GOT3 (cell line): ENCODE data around the gene CBFB.
"Not testable (repeated sequence)": the region's sequence is repeated elsewhere in the genome, so short reads cannot be mapped to it uniquely, and the experiment has no call there.

Experiments
- DNase-seq: peaks from one replicate; lab custom pipeline; 2025; ENCODE audit warnings: mixed read lengths; lab: John Stamatoyannopoulos, UW

Gene CBFB

DNA sequence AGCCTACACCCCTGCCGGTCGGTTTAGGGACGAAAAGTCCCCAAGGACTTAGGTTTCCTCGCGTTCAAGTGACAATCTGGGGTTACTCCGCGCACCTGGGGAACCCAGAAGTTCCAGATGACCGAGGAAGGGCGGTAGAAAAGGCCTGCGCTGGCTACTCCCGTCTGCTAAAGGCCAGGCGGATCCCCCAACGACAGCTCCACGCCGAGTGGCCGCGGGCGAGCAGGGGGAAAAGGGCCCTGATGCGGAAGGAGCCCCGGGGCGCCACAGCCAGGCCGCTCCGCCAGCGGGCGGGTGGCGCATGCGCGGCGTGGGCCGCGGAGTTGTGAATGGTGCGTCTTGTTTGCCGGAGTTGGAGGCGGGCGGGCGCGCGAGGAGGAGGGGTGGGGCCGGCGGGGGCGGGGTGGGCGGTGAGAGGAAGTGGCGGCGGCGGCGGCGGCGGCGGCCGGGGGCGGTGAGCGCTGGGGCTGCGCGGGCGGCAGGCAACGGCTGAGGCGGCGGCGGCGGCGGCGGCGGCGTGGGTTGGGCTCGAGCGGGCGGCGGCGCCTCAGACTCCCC is at the start of gene CBFB:
TSS of gene CBFB (plus strand) at position 454 of the 558 bp plus-strand sequence. CDS start 259 bp downstream, outside the sequence.
- DNase-seq: peak; percentile 73

GRCh38 chr16:66983033-66983432 is 45.9 kb upstream of the CBFB start:
- no peak for DNase-seq

DNA sequence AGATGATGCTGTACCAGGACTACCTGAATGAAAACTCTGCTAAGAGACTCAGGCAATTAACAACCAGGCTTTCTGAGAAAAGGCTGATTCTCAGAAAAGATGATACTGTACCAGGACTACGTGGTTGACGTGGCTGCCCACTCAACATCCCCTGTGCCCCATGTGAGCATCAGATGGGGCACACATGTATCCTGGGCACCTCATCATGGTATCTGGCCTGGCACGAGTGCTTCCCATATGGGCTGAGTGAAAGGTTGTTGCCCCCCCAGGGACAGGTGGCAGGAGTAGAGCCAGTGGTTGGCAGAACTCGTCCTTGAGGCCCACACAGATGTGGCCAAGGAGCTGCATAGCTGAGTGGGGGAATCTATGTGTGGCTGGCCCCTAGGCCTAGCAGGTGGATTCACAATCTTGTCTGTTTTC is 44.0 kb upstream of the CBFB start:
- DNase-seq: no peak

DNA sequence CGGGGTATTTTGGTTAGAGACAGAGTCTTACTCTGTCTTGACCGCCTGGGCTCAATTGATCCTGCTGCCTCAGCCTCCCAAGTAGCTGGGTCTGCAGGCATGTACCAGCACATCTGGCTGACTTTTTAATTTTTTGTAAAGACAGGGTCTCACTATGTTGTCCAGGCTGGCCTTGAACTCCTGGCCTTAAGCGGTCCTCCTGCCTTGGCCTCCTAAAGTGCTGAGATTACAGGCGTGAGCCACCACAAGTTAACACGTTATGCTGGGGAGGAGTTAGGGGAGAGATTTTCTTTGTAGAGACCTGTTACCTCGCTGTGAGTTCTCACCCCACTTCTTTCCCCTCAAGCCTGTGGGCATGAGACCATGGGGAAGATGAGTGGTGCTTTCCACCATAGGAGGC is 42.4 kb upstream of the CBFB start:
- no peak for DNase-seq

GRCh38 chr16:66988197-66988788 is 40.7 kb upstream of the CBFB start, which contains the start of gene CES4A:
Gene CES4A (plus strand): TSS chr16:66988589. CDS start chr16:66988773, 184 bp downstream.
- DNase-seq: no peak

DNA sequence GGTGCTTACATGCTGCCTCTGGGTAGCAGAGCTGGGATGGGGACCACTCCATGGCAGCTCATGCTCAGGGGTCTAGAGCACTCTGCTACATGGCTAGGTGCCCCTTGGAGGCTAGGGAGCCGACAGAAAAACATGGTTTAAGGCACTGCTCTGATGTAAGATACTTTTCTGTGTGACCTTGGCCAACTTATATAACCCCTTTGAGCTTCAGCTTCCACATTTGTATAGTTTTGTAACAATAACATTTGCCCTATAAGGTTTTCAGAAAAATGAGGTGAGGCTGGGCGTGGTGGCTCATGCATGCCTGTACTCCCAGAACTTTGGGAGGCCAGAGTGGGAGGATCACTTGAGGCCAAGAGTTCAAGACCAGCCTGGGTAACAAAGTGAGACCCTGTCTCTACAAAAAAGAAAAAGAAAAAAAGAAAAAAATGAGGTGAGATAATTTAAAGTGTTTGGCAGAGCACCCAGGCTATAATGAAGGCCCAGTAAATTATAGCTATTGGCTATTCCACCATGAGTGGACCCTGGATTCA is 37.3 kb upstream of the CBFB start:
- DNase-seq: no peak

- DNase-seq: not testable (repeated sequence)
These were observed 35.4 kb upstream of the CBFB start for GRCh38 chr16:66993558-66993957.

GRCh38 chr16:66996324-66996982 is 32.5 kb upstream of the CBFB start:
- DNase-seq: no peak

DNA sequence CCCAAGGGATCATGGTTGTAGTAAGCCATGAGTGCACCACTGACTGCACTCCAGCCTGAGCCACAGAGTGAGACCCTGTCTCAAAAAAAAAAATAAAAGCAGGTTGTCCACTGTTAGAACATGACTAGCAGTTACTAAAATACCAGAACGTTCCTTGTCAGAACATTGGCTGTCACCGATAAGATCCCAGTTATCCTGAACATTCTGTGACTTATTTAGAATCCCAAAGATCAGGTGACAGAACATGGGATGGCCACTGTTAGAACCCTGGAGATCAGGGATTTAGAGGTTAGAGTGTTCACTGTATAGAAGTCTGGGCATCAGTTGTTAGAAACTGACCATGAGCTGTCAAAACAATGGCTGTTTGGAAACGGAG is 32.0 kb upstream of the CBFB start:
- no peak for DNase-seq

- DNase-seq: no peak
These were observed 28.3 kb upstream of the CBFB start for GRCh38 chr16:67000384-67001351.

GRCh38 chr16:67001726-67002125 is 27.2 kb upstream of the CBFB start:
- no peak for DNase-seq

- no peak for DNase-seq
These were observed 21.9 kb upstream of the CBFB start for GRCh38 chr16:67006930-67007658.

- DNase-seq: no peak
These were observed 19.8 kb upstream of the CBFB start for GRCh38 chr16:67009158-67009557.

DNA sequence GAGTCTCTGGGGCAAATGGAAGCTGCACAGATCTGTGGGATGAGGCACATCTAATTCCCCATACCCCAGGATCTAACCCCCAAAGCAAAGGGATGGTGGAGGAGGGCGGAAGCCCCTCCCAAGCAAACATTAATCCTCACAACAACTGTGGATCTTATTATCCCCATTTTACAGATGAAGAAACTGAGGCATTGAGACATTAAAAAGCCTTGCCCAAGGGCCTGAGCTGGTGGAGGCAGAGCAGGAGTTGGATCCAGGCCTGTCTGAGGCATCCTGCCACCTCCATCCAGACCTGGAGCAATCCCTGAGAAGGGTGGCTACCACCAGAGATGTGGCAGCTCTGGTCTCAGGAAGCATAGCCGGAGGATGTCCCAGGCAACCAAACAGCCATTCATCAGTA is 17.7 kb upstream of the CBFB start:
- no peak for DNase-seq

GRCh38 chr16:67013233-67013822 is 15.6 kb upstream of the CBFB start:
- DNase-seq: no peak

- DNase-seq: peak; percentile 68
These were observed 14.9 kb upstream of the CBFB start for GRCh38 chr16:67013823-67014633.

- DNase-seq: no peak
These were observed 14.2 kb upstream of the CBFB start for GRCh38 chr16:67014634-67015312.

- no peak for DNase-seq
These were observed 13.6 kb upstream of the CBFB start for GRCh38 chr16:67015313-67015731.

DNA sequence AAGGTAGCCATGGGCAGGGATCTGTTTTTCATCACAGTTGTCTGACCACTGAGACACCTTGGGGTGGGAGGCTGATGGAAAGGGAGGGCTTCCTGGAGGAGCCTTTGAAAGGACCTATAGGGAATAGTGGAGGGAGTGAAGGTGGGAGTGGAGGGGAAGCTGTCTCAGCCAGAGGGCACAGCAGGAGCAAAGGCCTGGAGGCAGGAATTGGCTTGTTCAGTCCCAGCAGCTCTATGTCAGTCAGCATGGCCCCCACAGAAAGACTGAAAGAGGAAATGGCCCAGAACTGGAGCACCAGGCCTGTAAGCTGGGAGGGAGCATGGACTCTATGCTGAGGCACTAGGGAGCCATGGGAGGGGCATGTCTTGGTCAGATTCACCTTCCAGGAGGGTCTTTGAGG is 12.8 kb upstream of the CBFB start:
- DNase-seq: no peak
